GM21447 (cell line): ENCODE results near the gene ITLN2.
"Not testable (repeated sequence)": the region's sequence is repeated elsewhere in the genome, so short reads cannot be mapped to it uniquely, and the experiment has no call there.

Experiments used
- ATAC-seq: cut with Tn5 transposase; IDR thresholded peaks from one replicate; pipeline ENCODE4 v1.9.1; 2021; ENCODE audit not compliant: unreplicated experiment

The ITLN2 gene

DNA sequence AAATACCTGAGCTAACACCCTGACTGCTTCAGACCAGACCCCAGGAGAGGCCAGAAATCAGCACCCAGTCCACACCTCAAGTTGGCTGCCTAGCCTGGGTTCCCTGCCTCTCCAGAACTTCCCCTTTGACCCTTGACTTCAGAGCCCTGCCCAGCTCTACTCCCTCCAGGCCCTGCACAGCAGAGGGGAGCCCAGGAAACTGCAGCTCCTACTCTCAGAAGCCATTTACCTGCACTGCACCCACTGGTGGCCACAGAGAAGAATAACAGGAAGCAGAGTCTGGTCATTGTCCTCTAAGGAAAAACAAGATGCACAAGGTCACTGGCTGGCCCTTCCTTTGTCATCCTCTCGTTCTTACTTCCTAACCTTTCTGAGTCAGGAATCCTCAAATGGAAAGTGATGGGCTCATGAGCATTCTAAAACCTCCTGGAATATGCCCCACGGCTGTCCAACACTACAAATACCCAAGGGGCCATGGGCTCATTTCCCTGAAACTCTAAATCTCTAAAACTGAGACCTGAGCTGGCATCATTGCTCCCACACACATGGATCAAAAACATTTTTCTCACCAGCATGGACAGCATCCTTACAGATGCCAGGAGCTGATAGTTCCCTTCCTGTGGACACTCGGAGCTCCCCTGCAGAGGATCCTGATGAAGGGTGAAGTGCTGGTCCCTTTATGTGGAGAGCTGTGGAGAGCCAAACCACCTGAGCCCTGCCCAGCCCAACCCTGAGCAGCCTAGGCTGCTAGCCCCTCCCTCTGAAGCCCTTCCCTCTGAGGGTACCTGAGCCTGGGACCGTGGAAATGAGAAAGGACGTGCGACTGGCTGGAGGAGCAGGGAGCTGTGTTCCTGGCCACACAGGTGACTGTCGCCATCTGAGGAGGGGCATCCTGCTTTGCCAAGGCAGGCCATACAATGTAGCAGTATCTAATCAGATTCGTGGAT lies at the start of gene ITLN2:
Gene ITLN2 (minus strand): TSS at position 652 of the 947 bp plus-strand sequence. CDS start 68 bp downstream, at position 584.
- no peak for ATAC-seq

DNA sequence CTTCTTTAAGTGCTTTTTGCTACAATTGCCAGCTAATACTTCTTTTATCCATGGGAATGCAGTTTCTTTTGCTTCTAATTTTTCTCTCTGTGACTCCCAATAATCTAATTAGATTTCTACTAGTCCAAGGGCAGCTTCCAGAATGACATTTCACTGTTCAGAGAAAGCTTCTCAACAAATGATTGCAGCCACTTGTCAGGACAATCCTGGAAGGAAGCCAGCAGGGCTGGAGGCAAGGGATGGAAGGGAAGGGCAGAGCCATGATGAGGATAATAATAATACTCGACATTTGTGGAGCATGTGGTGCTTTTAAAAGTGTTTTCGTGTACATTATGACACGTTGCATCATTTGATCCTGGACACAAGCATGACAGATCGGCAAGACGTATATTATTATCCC lies 46.9 kb upstream of the ITLN2 start:
- ATAC-seq, result no peak

DNA sequence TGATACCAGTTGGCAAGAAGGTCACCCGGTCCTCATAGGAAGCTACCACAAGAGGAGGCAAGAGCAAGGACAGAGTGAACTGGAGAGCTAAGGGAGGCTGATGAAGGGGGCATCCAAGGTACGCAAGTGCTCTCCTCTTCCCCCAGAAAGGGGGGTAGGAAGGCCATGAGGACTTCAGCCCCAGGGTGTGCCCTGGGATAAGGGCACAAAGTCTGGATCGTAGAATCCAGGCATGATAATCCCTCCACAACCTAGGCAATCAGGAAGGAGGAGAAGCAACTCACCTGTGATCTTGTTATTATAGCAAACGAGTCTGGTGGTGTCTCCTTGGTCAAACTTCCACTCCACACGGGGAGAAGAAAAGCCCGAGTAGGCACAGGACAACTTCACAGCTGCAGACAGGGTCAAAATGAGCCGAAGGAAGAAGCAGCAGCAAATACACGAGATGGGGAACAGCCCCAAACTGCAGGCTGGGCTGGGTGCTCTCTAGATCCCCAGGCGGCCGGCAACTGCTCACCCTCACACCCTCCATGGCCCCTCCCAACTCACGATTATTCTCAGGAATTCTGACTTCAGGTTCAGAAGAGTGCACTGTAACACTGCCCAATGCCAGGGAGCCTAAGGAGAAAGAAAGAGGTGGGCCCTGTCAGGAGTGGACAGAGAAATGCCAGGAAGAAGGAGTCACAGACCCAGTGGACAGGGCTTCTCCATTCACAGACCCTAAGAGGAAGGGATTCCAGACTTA lies 46.3 kb upstream of the ITLN2 start:
- no peak for ATAC-seq

GRCh38 chr1:160999376-160999775 lies 44.8 kb upstream of the ITLN2 start:
- ATAC-seq, result no peak

DNA sequence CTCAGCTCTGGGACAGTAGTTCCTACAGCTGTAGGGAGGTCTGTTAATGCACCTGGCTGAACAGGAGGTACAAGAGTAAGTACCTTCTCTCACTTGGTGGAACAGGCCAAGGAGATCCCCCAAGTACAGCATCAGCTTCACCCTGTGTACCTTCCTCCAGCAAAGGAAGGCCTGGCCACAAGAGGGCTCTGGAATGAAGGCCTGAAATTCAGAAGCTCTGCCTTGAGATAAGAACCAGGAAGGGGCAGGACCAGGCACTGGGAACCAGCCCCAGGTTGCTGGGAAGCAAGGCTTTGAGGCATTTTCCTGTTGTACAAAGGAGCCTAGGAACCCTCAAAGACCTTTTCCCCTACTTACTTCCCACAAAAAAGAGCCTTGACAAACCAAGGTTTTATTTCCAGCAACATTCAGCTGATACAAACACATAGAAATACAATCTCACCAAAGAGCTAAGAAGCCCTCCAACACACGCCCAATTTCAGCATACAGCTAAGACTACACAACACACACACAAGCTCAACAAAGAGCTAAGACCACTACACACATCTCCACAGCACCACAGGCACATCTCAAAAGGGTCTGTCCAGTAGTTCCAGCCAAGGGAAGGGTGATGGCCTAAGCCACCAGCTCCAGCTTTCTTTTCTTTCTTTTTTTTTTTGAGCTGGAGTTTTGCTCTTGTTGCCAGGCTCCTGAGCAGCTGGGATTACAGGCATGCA lies 42.9 kb upstream of the ITLN2 start:
- ATAC-seq, result no peak

GRCh38 chr1:160996178-160996577 lies 41.6 kb upstream of the ITLN2 start:
- ATAC-seq, result no peak

DNA sequence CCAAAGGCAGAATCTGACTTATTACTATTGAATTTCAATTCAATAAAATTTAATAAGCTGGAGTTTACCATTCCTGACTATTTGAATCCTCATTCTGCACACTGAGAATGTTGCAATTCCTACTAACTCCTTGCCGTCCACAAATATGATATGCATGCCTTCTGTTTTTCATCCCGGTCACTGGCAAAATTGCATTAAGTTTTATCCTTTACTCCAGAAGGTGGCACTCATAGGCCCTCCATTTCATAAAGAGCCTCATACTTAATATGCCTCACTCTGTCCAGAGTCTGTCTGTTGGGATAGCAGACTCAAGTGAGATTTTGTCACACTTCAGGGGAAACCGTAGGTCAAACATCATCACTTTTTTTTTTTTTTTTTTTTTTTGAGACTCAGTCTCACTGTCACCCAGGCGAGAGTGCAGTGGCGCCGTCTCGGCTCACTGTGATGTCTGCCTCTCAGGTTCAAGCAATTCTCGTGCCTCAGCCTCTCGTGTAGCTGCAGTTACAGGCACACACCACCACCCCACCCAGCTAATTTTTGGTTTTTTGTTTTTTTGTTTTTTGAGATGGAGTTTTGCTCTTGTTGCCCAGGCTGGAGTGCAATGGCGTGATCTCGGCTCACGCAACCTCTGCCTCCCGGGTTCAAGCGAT lies 39.1 kb upstream of the ITLN2 start:
- no peak for ATAC-seq

- not testable (repeated sequence) for ATAC-seq
Measured at GRCh38 chr1:160992036-160992435, 37.4 kb upstream of the ITLN2 start.

- no peak for ATAC-seq
Measured at GRCh38 chr1:160987359-160988050, 32.9 kb upstream of the ITLN2 start.

DNA sequence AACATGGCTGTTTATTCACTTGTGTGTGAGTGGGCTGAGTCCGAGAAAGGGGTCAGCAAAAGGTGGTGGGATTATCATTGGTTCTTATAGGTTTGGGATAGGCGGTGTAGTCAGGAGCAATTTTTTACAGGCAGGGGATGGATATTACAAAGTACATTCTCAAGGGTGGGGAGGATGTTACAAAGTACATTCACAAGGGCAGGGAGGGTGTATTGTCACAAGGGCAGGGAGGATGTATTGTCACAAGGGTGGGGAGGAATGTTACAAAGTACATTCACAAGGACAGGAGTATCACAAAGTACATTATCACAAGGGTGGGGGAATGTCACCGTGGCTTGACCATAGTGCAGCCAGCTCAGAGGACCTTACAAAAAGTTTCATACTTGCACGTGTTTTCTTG lies 31.1 kb upstream of the ITLN2 start:
- ATAC-seq, result no peak

DNA sequence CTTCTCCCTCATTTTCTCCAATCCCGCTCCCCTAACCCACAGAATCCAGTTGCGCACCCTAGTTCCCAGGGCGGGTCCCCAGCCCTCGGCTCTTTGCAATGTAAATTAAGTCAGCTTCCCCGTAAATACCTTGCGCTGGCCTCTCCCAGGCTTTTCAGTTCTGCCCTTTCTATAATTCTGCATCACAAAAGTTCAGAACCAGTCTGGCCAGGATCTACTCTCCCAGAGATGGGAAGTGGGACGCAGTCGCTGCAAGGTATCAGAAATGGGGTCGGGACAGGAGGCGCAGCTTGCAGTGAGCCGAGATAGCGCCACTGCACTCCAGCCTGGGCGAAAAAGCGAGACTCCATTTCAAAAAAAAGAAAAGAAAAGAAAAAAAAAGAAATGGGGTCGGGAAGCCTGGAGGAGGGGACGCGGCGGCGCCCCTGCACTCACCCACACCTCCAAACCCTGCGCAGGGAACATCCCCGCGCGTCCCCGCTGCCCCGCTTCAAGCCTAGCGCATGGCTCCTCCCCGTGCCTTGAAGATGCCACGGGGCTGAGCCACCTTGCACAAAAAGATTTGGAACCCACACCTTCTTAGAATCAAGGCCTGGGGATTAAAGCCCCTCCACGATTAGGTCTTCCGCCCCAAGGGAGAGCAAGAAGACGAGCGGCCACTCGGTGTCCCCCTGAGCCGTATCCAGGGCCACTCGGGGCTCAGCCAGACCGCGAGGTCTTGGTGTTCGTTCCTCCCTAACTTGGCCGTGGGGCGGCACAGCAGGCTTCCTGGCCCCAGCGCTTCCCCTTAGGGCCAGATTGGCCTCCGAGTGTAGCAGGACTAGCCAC lies 27.2 kb upstream of the ITLN2 start:
- ATAC-seq, result no peak

DNA sequence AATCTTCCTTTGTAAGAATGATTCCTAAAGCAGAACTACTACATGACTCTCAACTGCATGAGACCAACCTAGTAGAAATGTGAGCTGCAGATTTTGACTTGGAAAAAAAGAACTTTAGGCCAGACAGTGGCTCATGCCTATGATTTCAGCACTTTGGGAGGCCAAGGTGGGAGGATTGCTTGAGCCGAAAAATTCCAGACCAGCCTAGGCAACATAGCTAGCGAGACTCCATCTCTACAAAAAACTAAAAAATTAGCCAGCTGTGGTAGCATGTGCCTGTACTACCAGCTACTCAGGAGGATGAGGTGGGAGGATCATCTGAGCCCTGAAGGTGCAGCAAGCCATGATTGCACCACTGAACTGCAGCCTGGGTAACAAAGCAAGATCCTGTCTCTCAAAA lies 24.7 kb upstream of the ITLN2 start:
- ATAC-seq, result no peak

DNA sequence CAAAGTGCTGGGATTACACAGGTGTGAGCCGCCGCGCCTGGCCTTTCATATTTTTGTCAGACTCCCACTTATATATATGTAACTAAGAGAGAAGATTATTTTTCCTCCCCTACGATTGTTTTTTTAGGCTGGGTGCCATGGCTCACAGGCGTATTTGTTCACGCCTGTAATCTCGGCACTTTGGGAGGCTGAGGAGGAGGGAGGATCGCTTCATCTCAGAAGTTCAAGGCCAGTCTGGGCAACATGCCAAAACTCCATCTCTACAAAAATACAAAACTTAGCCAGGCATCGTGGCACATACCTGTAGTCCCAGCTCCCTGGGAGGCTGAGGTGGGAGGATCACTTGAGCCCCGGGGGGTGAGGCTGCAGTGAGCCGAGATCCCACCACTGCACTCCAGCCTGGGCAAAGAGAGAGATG lies 23.9 kb upstream of the ITLN2 start:
- no peak for ATAC-seq

- no peak for ATAC-seq
Measured at GRCh38 chr1:160975026-160975425, 20.4 kb upstream of the ITLN2 start.

DNA sequence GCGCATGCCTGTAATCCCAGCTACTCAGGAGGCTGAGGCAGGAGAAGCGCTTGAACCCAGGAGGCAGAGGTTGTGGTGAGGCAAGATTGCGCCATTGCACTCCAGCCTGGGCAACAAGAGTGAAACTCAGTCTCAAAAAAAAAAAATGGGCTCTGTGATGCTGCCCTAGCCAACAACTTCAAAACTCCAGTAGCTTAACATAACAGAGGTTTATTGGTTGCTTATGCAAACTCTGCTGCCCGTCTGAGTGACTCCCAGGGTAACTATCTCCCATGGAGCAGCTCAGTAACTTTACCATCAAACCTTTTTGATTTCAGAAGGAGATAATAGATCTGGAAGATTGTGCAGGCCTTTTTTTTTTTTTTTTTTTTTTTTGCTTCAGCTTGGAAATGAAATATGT lies 18.9 kb upstream of the ITLN2 start:
- no peak for ATAC-seq

- ATAC-seq, result no peak
Measured at GRCh38 chr1:160972939-160973338, 18.3 kb upstream of the ITLN2 start.

DNA sequence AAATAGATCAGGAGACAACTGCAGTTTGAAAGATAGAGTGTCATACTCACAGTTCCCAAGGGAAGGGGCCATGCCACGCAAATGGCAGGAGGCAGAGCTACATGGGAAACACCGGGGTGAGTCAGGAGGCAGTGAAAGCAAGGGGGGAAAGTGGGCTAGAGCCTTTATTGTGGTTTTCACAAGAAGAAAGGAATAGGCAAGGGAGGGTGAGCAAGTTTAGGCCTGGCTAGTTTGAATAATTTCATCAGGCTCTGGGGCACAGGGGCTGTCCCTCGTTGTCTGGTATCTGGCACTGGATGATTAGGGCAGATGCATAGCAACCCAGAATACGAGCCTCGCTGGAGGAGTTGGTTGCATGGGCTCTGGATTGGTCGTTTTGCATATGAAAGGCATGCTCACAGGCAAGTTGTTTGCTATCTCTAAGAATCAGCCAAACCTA lies 17.0 kb upstream of the ITLN2 start:
- ATAC-seq, result peak; percentile 61

DNA sequence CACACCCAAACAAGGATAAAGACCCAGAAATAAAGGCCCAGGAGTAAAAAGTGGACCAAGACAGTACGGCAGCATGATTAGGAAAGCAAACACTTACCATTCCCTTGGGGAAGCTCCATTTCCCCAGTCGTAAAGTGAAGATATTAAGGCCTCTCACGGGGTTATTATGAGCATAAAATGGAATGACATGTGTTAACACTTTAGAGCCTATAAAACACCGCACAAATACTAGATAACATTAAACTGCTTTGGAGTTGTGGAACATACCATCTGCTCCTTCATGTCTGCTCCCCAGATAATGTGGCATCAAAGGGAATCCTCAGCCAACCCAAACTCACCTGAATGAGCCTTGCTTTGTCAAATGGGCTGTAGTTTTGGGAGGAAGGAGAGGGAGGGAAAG lies 8.9 kb upstream of the ITLN2 start:
- no peak for ATAC-seq

DNA sequence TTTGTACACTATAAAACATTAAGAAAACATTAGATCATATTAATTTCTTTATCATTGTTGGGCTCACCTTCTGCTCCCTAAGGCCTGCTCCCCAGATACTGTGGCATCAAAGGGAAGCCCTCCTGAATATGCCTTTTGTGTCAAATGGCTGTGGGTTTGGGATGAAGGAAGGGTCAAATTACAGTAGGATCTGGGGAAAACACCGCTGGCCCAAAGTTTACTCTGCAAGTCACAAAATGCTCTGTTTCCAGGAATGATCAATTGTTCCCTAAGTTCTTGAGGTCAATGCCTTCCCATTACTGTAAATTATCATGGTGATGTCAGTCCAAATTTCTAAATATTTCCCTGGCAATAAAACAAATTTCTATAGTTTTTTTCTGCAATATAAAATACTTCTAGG lies 6.8 kb upstream of the ITLN2 start:
- ATAC-seq, result no peak
